H1 (cell line): ENCODE results near the gene VHLL.
A peak's percentile ranks its signal among the peaks of the same experiment; 100 is the strongest.

ENCODE experiments used
- BACH1 ChIP-seq: IDR thresholded peaks from 2 replicates; pipeline ENCODE4 v1.6.1; 2012; ENCODE audit warnings: low read length, improper control_type of control experiment
- CEBPB ChIP-seq: IDR thresholded peaks from 2 replicates; pipeline ENCODE4 v1.6.1; 2012; ENCODE audit warnings: low read depth, low read length
- CHD1 ChIP-seq: IDR thresholded peaks from 2 replicates; pipeline ENCODE4 v1.6.1; 2012; ENCODE audit warnings: low read depth, low read length, improper control_type of control experiment
- CREB1 ChIP-seq: IDR thresholded peaks from 2 replicates; pipeline ENCODE4 v1.6.1; 2012; ENCODE audit warnings: inconsistent platforms
- EP300 ChIP-seq, 2 experiments: IDR thresholded peaks; 1 replicate in 1 of 2; 2 replicates in 1 of 2; pipeline ENCODE4 v1.6.1; 2011 to 2012; ENCODE audit warnings: low read depth in 2 of 2, low read length in 2 of 2, mild to moderate bottlenecking in 2 of 2, borderline replicate concordance in 1 of 2, inconsistent platforms in 1 of 2, moderate library complexity in 1 of 2
- EZH2 ChIP-seq: fragments of 200-600 bp; sonication (generic); IDR thresholded peaks from 2 replicates; pipeline ENCODE4 v1.7.1; 2012; ENCODE audit warnings: low read depth, mild to moderate bottlenecking, moderate library complexity, low read length, inconsistent platforms; ENCODE audit not compliant: severe bottlenecking
- GABPA ChIP-seq: IDR thresholded peaks from 2 replicates; pipeline ENCODE4 v1.6.1; 2011; ENCODE audit warnings: mild to moderate bottlenecking, low read length, moderate library complexity, borderline replicate concordance; ENCODE audit not compliant: insufficient read depth
- HDAC6 ChIP-seq: IDR thresholded peaks from one replicate; pipeline ENCODE4 v1.7.1; 2012; ENCODE audit warnings: low read depth, mild to moderate bottlenecking, inconsistent platforms, low read length, moderate library complexity
- JUND ChIP-seq: IDR thresholded peaks from 2 replicates; pipeline ENCODE4 v1.6.1; 2011; ENCODE audit warnings: mild to moderate bottlenecking, improper control_type of control experiment, low read length
- POLR2A ChIP-seq, 2 experiments: IDR thresholded peaks; 1 replicate in 1 of 2; 2 replicates in 1 of 2; pipeline ENCODE4 v1.6.1; 2011; ENCODE audit warnings: low read depth in 2 of 2, low read length in 2 of 2, mild to moderate bottlenecking in 2 of 2; ENCODE audit errors: control extremely low read depth in 1 of 2
- POLR2AphosphoS5 ChIP-seq: IDR thresholded peaks from 2 replicates; pipeline ENCODE4 v1.6.1; 2011; ENCODE audit warnings: low read depth, low read length
- RFX5 ChIP-seq: IDR thresholded peaks from 2 replicates; pipeline ENCODE4 v1.6.1; 2011; ENCODE audit warnings: low read depth, low read length, improper control_type of control experiment, borderline replicate concordance
- YY1 ChIP-seq: IDR thresholded peaks from 2 replicates; pipeline ENCODE4 v1.6.1; 2011; ENCODE audit warnings: low read depth, mild to moderate bottlenecking, low read length
- TF ChIP-seq, protein P1 (sequence below), 3 experiments: IDR thresholded peaks; 1 replicate in 2 of 3; 2 replicates in 1 of 3; pipeline versions ENCODE4 v1.5.1 to v1.6.1; 2011; ENCODE audit warnings: low read length in 3 of 3, mild to moderate bottlenecking in 3 of 3, inconsistent platforms in 2 of 3, low read depth in 1 of 3, moderate library complexity in 1 of 3; ENCODE audit not compliant: insufficient read depth in 1 of 3; ENCODE audit errors: control extremely low read depth in 1 of 3

DNA sequence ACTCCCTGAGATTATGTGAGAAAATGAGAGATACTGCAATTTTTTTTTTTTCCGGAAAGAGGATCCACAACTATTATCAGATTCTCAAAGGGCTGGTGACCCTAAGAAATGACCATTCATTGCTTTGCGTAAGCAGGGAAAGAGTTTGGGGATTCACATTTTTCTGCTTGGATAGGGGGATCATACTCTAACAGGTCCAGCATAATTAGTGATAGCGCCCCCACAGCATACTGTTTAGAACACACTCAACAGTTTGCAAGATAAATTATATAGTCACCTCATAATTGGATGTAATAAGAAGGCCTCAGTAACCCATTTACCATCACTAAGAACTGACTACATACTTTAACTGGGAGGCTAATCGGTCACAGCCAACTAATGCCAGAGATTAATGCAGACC lies 37.1 kb upstream of the VHLL start:
- TF ChIP-seq, protein P1, sequence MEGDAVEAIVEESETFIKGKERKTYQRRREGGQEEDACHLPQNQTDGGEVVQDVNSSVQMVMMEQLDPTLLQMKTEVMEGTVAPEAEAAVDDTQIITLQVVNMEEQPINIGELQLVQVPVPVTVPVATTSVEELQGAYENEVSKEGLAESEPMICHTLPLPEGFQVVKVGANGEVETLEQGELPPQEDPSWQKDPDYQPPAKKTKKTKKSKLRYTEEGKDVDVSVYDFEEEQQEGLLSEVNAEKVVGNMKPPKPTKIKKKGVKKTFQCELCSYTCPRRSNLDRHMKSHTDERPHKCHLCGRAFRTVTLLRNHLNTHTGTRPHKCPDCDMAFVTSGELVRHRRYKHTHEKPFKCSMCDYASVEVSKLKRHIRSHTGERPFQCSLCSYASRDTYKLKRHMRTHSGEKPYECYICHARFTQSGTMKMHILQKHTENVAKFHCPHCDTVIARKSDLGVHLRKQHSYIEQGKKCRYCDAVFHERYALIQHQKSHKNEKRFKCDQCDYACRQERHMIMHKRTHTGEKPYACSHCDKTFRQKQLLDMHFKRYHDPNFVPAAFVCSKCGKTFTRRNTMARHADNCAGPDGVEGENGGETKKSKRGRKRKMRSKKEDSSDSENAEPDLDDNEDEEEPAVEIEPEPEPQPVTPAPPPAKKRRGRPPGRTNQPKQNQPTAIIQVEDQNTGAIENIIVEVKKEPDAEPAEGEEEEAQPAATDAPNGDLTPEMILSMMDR (IDR thresholded peaks at IDR 0.05; ENCODE audit: control extremely low read depth in 1 of 3, insufficient read depth in 1 of 3, low read depth in 1 of 3, low read length in 3 of 3), result peak in 2 of 3 experiments; percentile 1 to 49; a peak in 1 of 4 replicates
- TF ChIP-seq CREB1, result no peak
- TF ChIP-seq POLR2AphosphoS5, result no peak
- TF ChIP-seq BACH1, result no peak
- no peak for TF ChIP-seq POLR2A (IDR thresholded peaks at IDR 0.05; ENCODE audit: control extremely low read depth in 1 of 2, low read depth in 2 of 2, low read length in 2 of 2)
- TF ChIP-seq HDAC6, result no peak
- no peak for TF ChIP-seq RFX5
- no peak for TF ChIP-seq CEBPB
- TF ChIP-seq YY1, result no peak
- TF ChIP-seq CHD1, result no peak
- no peak for TF ChIP-seq EZH2
- TF ChIP-seq JUND, result no peak
- no peak for TF ChIP-seq EP300 (IDR thresholded peaks at IDR 0.05; ENCODE audit: borderline replicate concordance in 1 of 2, low read depth in 2 of 2, low read length in 2 of 2)
- TF ChIP-seq GABPA, result no peak
